ENCODE measurements around the gene GPR55.

- no peak for TF ChIP-seq POLR2A (IDR thresholded peaks at IDR 0.05)
- no peak for TF ChIP-seq CTCF (IDR thresholded peaks at IDR 0.05)
Measured at GRCh38 chr2:230896346-230897115, 28.5 kb downstream of the GPR55 start.
